CD14-positive monocyte (primary cell): ENCODE results near the gene TBXT. TPM values are rescaled to one million over a fixed set of nuclear protein-coding genes. Genes with fewer than 3 reads are reported as not detected.

Experiments used
- DNase-seq, 3 donors: peaks; one replicate each; pipeline ENCODE4 v3.0.0-alpha.2; 2011 to 2022
- H2AFZ ChIP-seq: 2 replicates; pipeline ENCODE4 v1.6.0; 2012; ENCODE audit warnings: mild to moderate bottlenecking, low read depth, low read length, inconsistent platforms; ENCODE audit not compliant: insufficient read depth, poor library complexity, severe bottlenecking
- H3K27ac ChIP-seq, 2 donors: 1 replicate in 1 of 2; 2 replicates in 1 of 2; pipeline ENCODE4 v1.5.1; 2012 to 2013; ENCODE audit warnings: low read length in 2 of 2, control low read depth in 1 of 2, inconsistent platforms in 1 of 2, low read depth in 1 of 2, mild to moderate bottlenecking in 1 of 2
- H3K27me3 ChIP-seq, 2 donors: one replicate each; pipeline versions ENCODE4 v1.6.0 to v1.6.1; 2011 to 2013; ENCODE audit warnings: low read length in 2 of 2; ENCODE audit not compliant: control insufficient read depth in 2 of 2, insufficient read depth in 2 of 2
- H3K36me3 ChIP-seq, 2 donors: replicated peaks in 1 of 2; 1 replicate in 1 of 2; 2 replicates in 1 of 2; pipeline versions ENCODE4 v1.5.1 to v1.6.1; 2012 to 2013; ENCODE audit warnings: low read length in 2 of 2, control low read depth in 1 of 2, inconsistent platforms in 1 of 2, mild to moderate bottlenecking in 1 of 2; ENCODE audit not compliant: insufficient read depth in 2 of 2, control insufficient read depth in 1 of 2
- H3K4me1 ChIP-seq, 2 donors: 1 replicate in 1 of 2; 2 replicates in 1 of 2; pipeline versions ENCODE4 v1.5.1 to v1.6.1; 2012 to 2013; ENCODE audit warnings: low read length in 2 of 2, control low read depth in 1 of 2, inconsistent platforms in 1 of 2, mild to moderate bottlenecking in 1 of 2, moderate library complexity in 1 of 2; ENCODE audit not compliant: insufficient read depth in 2 of 2, control insufficient read depth in 1 of 2
- H3K4me2 ChIP-seq: replicated peaks from 2 replicates; pipeline ENCODE3; 2012; ENCODE audit warnings: low read length, moderate library complexity, mild to moderate bottlenecking; ENCODE audit not compliant: poor library complexity, severe bottlenecking; ENCODE audit errors: extremely low read depth
- H3K4me3 ChIP-seq, 3 experiments: fragments of 200-600 bp in 1 of 3; sonication (generic) in 1 of 3; replicated peaks in 1 of 3; 1 replicate in 2 of 3; 2 replicates in 1 of 3; pipeline ENCODE4 v1.5.1; 2011 to 2013; ENCODE audit warnings: low read length in 3 of 3, mild to moderate bottlenecking in 3 of 3, control low read depth in 2 of 3, low read depth in 2 of 3, inconsistent platforms in 1 of 3, moderate library complexity in 1 of 3
- H3K79me2 ChIP-seq: 2 replicates; pipeline ENCODE4 v1.6.0; 2012; ENCODE audit warnings: mild to moderate bottlenecking, control low read depth, inconsistent platforms, low read length, moderate library complexity; ENCODE audit not compliant: insufficient read depth
- H3K9ac ChIP-seq: 2 replicates; pipeline ENCODE4 v1.6.0; 2017; ENCODE audit warnings: low read length, mild to moderate bottlenecking; ENCODE audit not compliant: insufficient read depth, poor library complexity, severe bottlenecking
- H3K9me3 ChIP-seq, 2 donors: replicated peaks in 1 of 2; 1 replicate in 1 of 2; 2 replicates in 1 of 2; pipeline versions ENCODE4 v1.5.1 to v1.6.1; 2012 to 2013; ENCODE audit warnings: low read length in 2 of 2, control low read depth in 1 of 2; ENCODE audit not compliant: control insufficient read depth in 1 of 2, insufficient read depth in 1 of 2
- H4K20me1 ChIP-seq: 2 replicates; pipeline ENCODE4 v1.6.0; 2012; ENCODE audit warnings: mild to moderate bottlenecking, low read length, control low read depth, moderate library complexity; ENCODE audit not compliant: insufficient read depth
- H3K27ac Mint-ChIP-seq, 7 donors: one replicate each; pipeline ENCODE4 v1.8.0; 2020; ENCODE audit warnings: mild to moderate bottlenecking in 7 of 7, mixed read lengths in 7 of 7, moderate library complexity in 6 of 7, inconsistent platforms in 2 of 7
- H3K27me3 Mint-ChIP-seq, 3 donors: one replicate each; pipeline ENCODE4 v1.8.0; 2021 to 2022; ENCODE audit warnings: low read depth in 3 of 3, mild to moderate bottlenecking in 3 of 3, mixed read lengths in 3 of 3, moderate library complexity in 3 of 3, inconsistent platforms in 1 of 3
- H3K36me3 Mint-ChIP-seq, 2 donors: one replicate each; pipeline ENCODE4 v1.8.0; 2020; ENCODE audit warnings: mixed read lengths in 2 of 2, inconsistent platforms in 1 of 2, mild to moderate bottlenecking in 1 of 2
- H3K4me1 Mint-ChIP-seq: one replicate; pipeline ENCODE4 v1.8.0; 2020; ENCODE audit warnings: mild to moderate bottlenecking, mixed read lengths
- H3K4me3 Mint-ChIP-seq, 2 donors: one replicate each; pipeline ENCODE4 v1.8.0; 2020; ENCODE audit warnings: mild to moderate bottlenecking in 2 of 2, mixed read lengths in 2 of 2, moderate library complexity in 1 of 2
- H3K9me3 Mint-ChIP-seq, 7 donors: one replicate each; pipeline ENCODE4 v1.8.0; 2020 to 2022; ENCODE audit warnings: mixed read lengths in 7 of 7, mild to moderate bottlenecking in 6 of 7, moderate library complexity in 6 of 7, inconsistent platforms in 2 of 7
- CTCF ChIP-seq: fragments of 200-600 bp; IDR thresholded peaks from one replicate; pipeline ENCODE4 v1.8.0; 2022; ENCODE audit warnings: antibody characterized with exemption, mild to moderate bottlenecking
- WGBS: methylation state at CpG from one replicate; pipeline ENCODE4 v1.1.5; 2013; ENCODE audit warnings: missing lambda C conversion rate; ENCODE audit not compliant: insufficient coverage; 5-methylcytosine and 5-hydroxymethylcytosine counted together
- intact Hi-C, 2 donors: fragments of 100-400 bp; cut with micrococcal nuclease; formaldehyde crosslinking; loops; one replicate each; pipeline versions ENCODE4 v1.15.0 to v1.15.1; 2023
- polyA plus RNA-seq, 3 donors: library from polyadenylated mRNA; depleted of rRNA in 1 of 3; unstranded in 2 of 3; stranded (reverse) in 1 of 3; fragments of 300-500 nt in 2 of 3; fragments of >200 nt in 1 of 3; fragmentation: Illumina TruSeq in 2 of 3; gene quantifications; 1 replicate in 2 of 3; 2 replicates in 1 of 3; pipeline ENCODE4 v1.2.3, GENCODE V29; 2012 to 2021

TBXT gene
- polyA plus RNA-seq, 3 donors = not detected

GRCh38 chr6:166162599-166163342, 4.9 kb downstream of the TBXT start:
- Mint-ChIP-seq H3K4me1 (peaks cover 7% of the 10 kb centered on the region), H3K27ac (no peak overlapping the region), H3K9me3 (peaks cover 0 to 6% (median 3%) of the 10 kb centered on the region in 7 donors), H3K36me3 (no peaks in the 10 kb centered on the region), H3K4me3 (no peak overlapping the region), H3K27me3 (peaks cover 44 to 57% (median 55%) of the 10 kb centered on the region in 3 donors)
- Histone ChIP-seq H3K9ac (no peak overlapping the region), H3K4me1 (no peaks in the 10 kb centered on the region), H4K20me1 (no peaks in the 10 kb centered on the region), H3K4me3 (no peak overlapping the region), H3K27ac (no peak overlapping the region), H2AFZ (no peak overlapping the region), H3K79me2 (no peaks in the 10 kb centered on the region), H3K9me3 (peaks cover 0 to 22% of the 10 kb centered on the region in 2 donors), H3K36me3 (no peaks in the 10 kb centered on the region), H3K4me2 (no peak overlapping the region), H3K27me3 (peaks cover 39 to 51% of the 10 kb centered on the region in 2 donors)
- no CpG with 5 or more reads among the region's 1 CpG for WGBS
- intact Hi-C loops = no loop called here
- no peak for TF ChIP-seq CTCF
- DNase-seq = no peak

GRCh38 chr6:166157930-166158617, 9.6 kb downstream of the TBXT start:
- peak overlapping the region in 1 of 7 donors; percentile 17 for H3K27ac Mint-ChIP-seq
- intact Hi-C loops = no loop called here
- no peaks in the 10 kb centered on the region for H3K4me1 Mint-ChIP-seq
- H3K4me3 Mint-ChIP-seq = no peak overlapping the region
- H3K27me3 Mint-ChIP-seq = peaks cover 8 to 14% (median 12%) of the 10 kb centered on the region in 3 donors
- Histone ChIP-seq H3K27me3 (peaks cover 0 to 8% of the 10 kb centered on the region in 2 donors), H3K4me2 (no peak overlapping the region), H3K4me3 (no peak overlapping the region), H3K36me3 (no peaks in the 10 kb centered on the region), H3K9ac (no peak overlapping the region), H3K4me1 (no peaks in the 10 kb centered on the region), H3K9me3 (no peaks in the 10 kb centered on the region), H4K20me1 (no peaks in the 10 kb centered on the region), H2AFZ (no peak overlapping the region), H3K79me2 (no peaks in the 10 kb centered on the region), H3K27ac (no peak overlapping the region)
- no peak for TF ChIP-seq CTCF
- no peaks in the 10 kb centered on the region for H3K36me3 Mint-ChIP-seq
- no peak for DNase-seq
- H3K9me3 Mint-ChIP-seq = peaks cover 0 to 2% (median 0%) of the 10 kb centered on the region in 7 donors
- 89% methylated on average over 13 of the region's 28 CpGs for WGBS
